Thyroid gland (tissue), 4 donors: ENCODE measurements around the gene YEATS4. TPM values are rescaled to one million over a fixed set of nuclear protein-coding genes. Genes with fewer than 3 reads are reported as not detected.

ENCODE experiments used
- DNase-seq, 2 donors: peaks; one replicate each; pipeline ENCODE4 v3.0.0-alpha.2; 2019
- H3K27ac ChIP-seq, 3 donors: fragments of 200-600 bp; sonication (generic); 1 replicate in 2 of 3; 2 replicates in 1 of 3; pipeline ENCODE4 v1.5.1; 2016 to 2019; ENCODE audit warnings: mild to moderate bottlenecking in 1 of 3, moderate library complexity in 1 of 3
- H3K27me3 ChIP-seq: fragments of 200-600 bp; sonication (generic); one replicate; pipeline ENCODE4 v1.5.1; 2019
- H3K36me3 ChIP-seq, 2 donors: fragments of 200-600 bp; sonication (generic); one replicate each; pipeline ENCODE4 v1.5.1; 2016 to 2019
- H3K4me1 ChIP-seq, 2 donors: fragments of 200-600 bp; sonication (generic); one replicate each; pipeline ENCODE4 v1.5.1; 2017 to 2019
- H3K4me3 ChIP-seq, 3 donors: fragments of 200-600 bp; sonication (generic); replicated peaks in 1 of 3; 1 replicate in 2 of 3; 2 replicates in 1 of 3; pipeline ENCODE4 v1.5.1; 2016; ENCODE audit warnings: mild to moderate bottlenecking in 1 of 3
- H3K9me3 ChIP-seq: fragments of 200-600 bp; sonication (generic); one replicate; pipeline ENCODE4 v1.5.1; 2017
- CTCF ChIP-seq, 6 experiments: fragments of 200-600 bp in 3 of 6; fragments of 450-650 bp in 3 of 6; sonication (generic) in 3 of 6; IDR thresholded peaks; one replicate each; pipeline ENCODE4 v1.5.1; 2016 to 2019; ENCODE audit warnings: antibody characterized with exemption in 6 of 6, mild to moderate bottlenecking in 2 of 6, inconsistent platforms in 1 of 6, moderate library complexity in 1 of 6
- POLR2A ChIP-seq, 2 donors: fragments of 450-650 bp; IDR thresholded peaks; one replicate each; pipeline ENCODE4 v1.6.1; 2017; ENCODE audit warnings: antibody characterized with exemption in 2 of 2, mild to moderate bottlenecking in 2 of 2, moderate library complexity in 1 of 2
- WGBS, 2 donors: methylation state at CpG; one replicate each; pipeline ENCODE4 v1.1.5; 2017; 5-methylcytosine and 5-hydroxymethylcytosine counted together
- intact Hi-C: fragments of 100-400 bp; cut with DNase I; formaldehyde crosslinking; loops from one replicate; pipeline ENCODE4 v1.15.1; 2023
- total RNA-seq, 4 donors: library from RNA; depleted of rRNA; stranded (reverse); fragments of >200 nt; gene quantifications; one replicate each; pipeline ENCODE4 v1.2.3, GENCODE V29; 2016

Gene YEATS4
- total RNA-seq, 4 donors from 2014 or later = 13.8 to 37.8 (median 20.9) TPM

GRCh38 chr12:69350002-69350626 is 9.4 kb upstream of the YEATS4 start:
- 76 to 79% methylated on average over 2 of the region's 2 CpGs for WGBS, 2 donors
- no peaks in the 10 kb centered on the region for H3K9me3 ChIP-seq
- H3K27ac ChIP-seq = no peak overlapping the region
- intact Hi-C loops = loop anchor here (10.0 kb wide), 1 partner anchor 235 kb away; the partner anchor contains the start of gene CCT2
- no peaks in the 10 kb centered on the region for H3K36me3 ChIP-seq
- TF ChIP-seq CTCF (IDR thresholded peaks at IDR 0.05) (no peak), POLR2A (IDR thresholded peaks at IDR 0.05) (no peak)
- H3K4me1 ChIP-seq = no peaks in the 10 kb centered on the region
- no peak overlapping the region for H3K4me3 ChIP-seq
- no peaks in the 10 kb centered on the region for H3K27me3 ChIP-seq
- no peak for DNase-seq

- H3K27ac ChIP-seq = no peak overlapping the region
- WGBS, 2 donors = 86 to 92% methylated on average over 1 of the region's 1 CpG
- H3K4me3 ChIP-seq = no peak overlapping the region
- no peaks in the 10 kb centered on the region for H3K9me3 ChIP-seq
- H3K27me3 ChIP-seq = no peaks in the 10 kb centered on the region
- TF ChIP-seq CTCF (IDR thresholded peaks at IDR 0.05) (no peak), POLR2A (IDR thresholded peaks at IDR 0.05) (no peak)
- no peaks in the 10 kb centered on the region for H3K36me3 ChIP-seq
- no peaks in the 10 kb centered on the region for H3K4me1 ChIP-seq
- no peak for DNase-seq
- intact Hi-C loops = loop anchor here (10.0 kb wide), 1 partner anchor 234 kb away; the partner anchor contains the start of gene CCT2
These were observed 8.8 kb upstream of the YEATS4 start for GRCh38 chr12:69350777-69351176.

- no peaks in the 10 kb centered on the region for H3K36me3 ChIP-seq
- TF ChIP-seq CTCF (IDR thresholded peaks at IDR 0.05) (no peak), POLR2A (IDR thresholded peaks at IDR 0.05) (no peak)
- no peaks in the 10 kb centered on the region for H3K4me1 ChIP-seq
- 83 to 88% methylated on average over 2 of the region's 2 CpGs for WGBS, 2 donors
- intact Hi-C loops = loop anchor here (10.0 kb wide), 1 partner anchor 233 kb away; the partner anchor contains the start of gene CCT2
- no peak overlapping the region for H3K4me3 ChIP-seq
- H3K9me3 ChIP-seq = no peaks in the 10 kb centered on the region
- H3K27me3 ChIP-seq = no peaks in the 10 kb centered on the region
- DNase-seq = no peak
- no peak overlapping the region for H3K27ac ChIP-seq
These were observed 7.9 kb upstream of the YEATS4 start for GRCh38 chr12:69351462-69352236.

GRCh38 chr12:69352904-69353303 is 6.6 kb upstream of the YEATS4 start:
- DNase-seq = no peak
- Histone ChIP-seq H3K27ac (no peak overlapping the region), H3K4me1 (no peaks in the 10 kb centered on the region), H3K9me3 (no peaks in the 10 kb centered on the region), H3K27me3 (no peaks in the 10 kb centered on the region), H3K36me3 (no peaks in the 10 kb centered on the region), H3K4me3 (no peak overlapping the region)
- TF ChIP-seq CTCF (IDR thresholded peaks at IDR 0.05) = no peak
- TF ChIP-seq POLR2A (IDR thresholded peaks at IDR 0.05) = no peak
- intact Hi-C loops = loop anchor here (10.0 kb wide), 1 partner anchor 232 kb away; the partner anchor contains the start of gene CCT2
- WGBS, 2 donors = 94 to 96% methylated on average over 5 of the region's 5 CpGs

GRCh38 chr12:69354172-69354555 is 5.4 kb upstream of the YEATS4 start:
- intact Hi-C loops = loop anchor here (10.0 kb wide), 1 partner anchor 231 kb away; the partner anchor contains the start of gene CCT2
- TF ChIP-seq CTCF (IDR thresholded peaks at IDR 0.05) (no peak), POLR2A (IDR thresholded peaks at IDR 0.05) (no peak)
- no peaks in the 10 kb centered on the region for H3K9me3 ChIP-seq

More at GRCh38 chr12:69354172-69354555, 5.4 kb upstream of the YEATS4 start:
- Histone ChIP-seq H3K4me3 (no peak overlapping the region), H3K4me1 (no peaks in the 10 kb centered on the region), H3K27ac (no peak overlapping the region), H3K27me3 (no peaks in the 10 kb centered on the region), H3K36me3 (no peaks in the 10 kb centered on the region)
- 82 to 83% methylated on average over 1 of the region's 1 CpG for WGBS, 2 donors
- no peak for DNase-seq
